Measurements from ENCODE around the gene RAB6A. TPM values are rescaled to one million over a fixed set of nuclear protein-coding genes. Genes with fewer than 3 reads are reported as not detected.

Gene RAB6A
- total and polyA plus RNA-seq, 2 of the 8 experiments (the other 6 are each of a cell fraction or from before 2014, with no cell fraction given), result 24.4 to 88.6 TPM

DNA sequence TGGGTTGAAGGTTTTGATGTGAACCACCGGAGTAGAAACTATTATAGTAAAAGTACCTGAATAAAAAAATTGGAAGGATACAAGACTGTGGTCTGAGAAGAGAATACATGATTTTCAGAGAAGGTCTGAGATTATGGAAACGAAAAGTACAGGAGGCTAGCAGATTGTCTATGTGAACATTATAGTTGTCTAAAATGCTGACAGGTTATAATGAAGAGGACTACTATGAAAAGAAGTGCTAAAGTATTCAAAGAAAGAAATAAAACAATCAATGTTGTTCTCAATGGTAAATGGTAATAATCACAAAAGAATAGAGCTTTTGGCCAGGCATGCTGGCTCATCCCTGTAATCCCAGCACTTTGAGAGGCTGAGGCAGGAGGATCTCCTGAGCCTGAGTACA lies 34.0 kb downstream of the RAB6A start:
- Histone ChIP-seq H3K23ac (ENCODE audit: insufficient read length) (no peak overlapping the region), H3K27me3 (replicated peaks in 1 of 4; ENCODE audit: control insufficient read depth in 3 of 4, extremely low read depth in 1 of 4, insufficient read depth in 3 of 4, low read length in 3 of 4) (no peaks in the 10 kb centered on the region), H3K23me2 (ENCODE audit: low read depth, low read length) (no peaks in the 10 kb centered on the region), H4K91ac (replicated peaks; ENCODE audit: insufficient read length, low read length) (no peak overlapping the region), H3K36me3 (ENCODE audit: control insufficient read depth in 2 of 4, insufficient read depth in 4 of 4, low read length in 3 of 4) (peaks cover 0 to 14% (median 0%) of the 10 kb centered on the region in 4 experiments; a peak in 1 of 8 replicates), H3K9ac (replicated peaks in 1 of 4; ENCODE audit: extremely low read depth in 1 of 4, low read depth in 3 of 4, low read length in 3 of 4) (no peak overlapping the region; a peak in 1 of 7 replicates), H3K9me3 (ENCODE audit: insufficient read depth in 2 of 2, low read depth in 1 of 2, low read length in 1 of 2) (no peaks in the 10 kb centered on the region), H2BK20ac (ENCODE audit: low read length) (no peak overlapping the region), H2BK15ac (ENCODE audit: low read length) (no peak overlapping the region), H4K5ac (ENCODE audit: insufficient read length, low read depth, low read length) (no peak overlapping the region), H3K4me2 (ENCODE audit: insufficient read depth in 1 of 2, low read depth in 2 of 2, low read length in 2 of 2) (no peak overlapping the region), H4K20me1 (replicated peaks in 1 of 2; ENCODE audit: control insufficient read depth in 1 of 2, insufficient read depth in 2 of 2, low read length in 2 of 2) (peaks cover 0 to 2% of the 10 kb centered on the region in 2 experiments), H2BK5ac (ENCODE audit: low read depth, low read length) (no peak overlapping the region), H3K79me2 (ENCODE audit: control insufficient read depth in 1 of 2, insufficient read depth in 2 of 2, low read length in 2 of 2) (peaks cover 0 to 8% of the 10 kb centered on the region in 2 experiments; a peak in 2 of 4 replicates), H3K4me1 (replicated peaks in 1 of 4; ENCODE audit: control insufficient read depth in 3 of 4, insufficient read depth in 4 of 4, low read length in 3 of 4) (peaks cover 0 to 3% (median 2%) of the 10 kb centered on the region in 4 experiments; a peak in 3 of 7 replicates), H3K4me3 (ENCODE audit: extremely low read depth in 1 of 4, insufficient read depth in 2 of 4, low read depth in 3 of 4, low read length in 4 of 4) (no peak overlapping the region), H2BK120ac (replicated peaks; ENCODE audit: low read depth, low read length) (no peak overlapping the region), H3K14ac (ENCODE audit: insufficient read length) (no peak overlapping the region), H2BK12ac (ENCODE audit: low read depth, low read length) (no peak overlapping the region), H3K4ac (replicated peaks; ENCODE audit: insufficient read length, low read depth, low read length) (no peak overlapping the region), H3K18ac (ENCODE audit: extremely low read depth, low read length) (no peak overlapping the region), H3K79me1 (ENCODE audit: low read depth, low read length) (peaks cover 5% of the 10 kb centered on the region), H3K56ac (replicated peaks; ENCODE audit: insufficient read length, low read depth, low read length) (no peak overlapping the region), H4K8ac (ENCODE audit: extremely low read depth, insufficient read depth, low read length) (no peak overlapping the region), H2AK5ac (ENCODE audit: low read depth, low read length) (no peak overlapping the region), H3K27ac (ENCODE audit: low read depth, low read length) (no peak overlapping the region), H2AFZ (ENCODE audit: low read length) (no peak overlapping the region)
- CTCF ChIA-PET (ENCODE audit: partially characterized antibody), result interaction anchor here (0.5 to 1.5 kb wide), 3 partner anchors 53 to 180 kb away, joined by 3 read pairs; no protein-coding TSS in a partner anchor
- TF ChIP-seq SUZ12 (IDR thresholded peaks at IDR 0.05; ENCODE audit: low read length), result no peak
- no peak for TF ChIP-seq NANOG (IDR thresholded peaks at IDR 0.05; ENCODE audit: insufficient read depth, low read depth, low read length, poor library complexity, severe bottlenecking)
- TF ChIP-seq HDAC6 (IDR thresholded peaks at IDR 0.05; ENCODE audit: low read depth, low read length), result no peak
- TF ChIP-seq JUND (IDR thresholded peaks at IDR 0.05; ENCODE audit: low read length), result no peak
- DNase-seq (ENCODE audit: low read depth in 1 of 2, low spot score in 2 of 2) (no peak), FAIRE-seq (peak; percentile 57)
- POLR2A ChIA-PET (ENCODE audit: partially characterized antibody), result interaction anchor here (0.7 to 0.9 kb wide), 2 partner anchors 140 to 143 kb away, joined by 3 read pairs; no protein-coding TSS in a partner anchor
- 94% methylated on average over 2 of the region's 2 CpGs; no CpG with 5 or more reads in 1 of the 2 experiments for WGBS, 2 experiments (ENCODE audit: extremely low coverage in 1 of 2, insufficient coverage in 1 of 2, insufficient read length in 1 of 2, insufficient replicate concordance in 2 of 2, low coverage in 1 of 2, low lambda C conversion rate in 2 of 2, missing lambda C conversion rate in 1 of 2)

Data from H1 (cell line).